ENCODE measurements around the gene APOE.

APOE gene

DNA sequence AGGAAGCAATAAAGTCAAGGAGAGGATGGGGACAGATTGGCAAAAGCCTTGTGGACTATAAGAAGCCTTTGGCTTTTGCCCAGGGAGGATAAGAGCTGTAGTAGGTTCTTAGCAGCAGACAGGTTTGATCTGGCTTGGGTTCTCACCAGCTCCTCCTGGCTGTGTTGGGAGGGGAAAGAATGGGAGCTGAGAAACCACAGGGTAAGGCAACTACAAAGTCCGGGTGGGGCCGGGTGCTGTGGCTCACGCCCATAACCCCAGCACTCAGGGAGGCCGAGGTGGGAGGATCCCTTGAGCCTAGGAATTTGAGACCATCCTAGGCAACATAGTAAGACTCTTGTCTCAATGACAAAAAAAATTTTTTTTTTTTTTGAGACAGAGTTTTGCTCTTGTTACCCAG, 38.9 kb upstream of the APOE start:
- ATAC-seq: no peak
- TF ChIP-seq ZNF8 (CRISPR knock-in tag; IDR thresholded peaks at IDR 0.05) (no peak), BACH2 (CRISPR knock-in tag; IDR thresholded peaks at IDR 0.05; ENCODE audit: borderline replicate concordance) (no peak), CSDC2 (CRISPR knock-in tag; IDR thresholded peaks at IDR 0.05) (no peak), ISL1 (CRISPR knock-in tag; IDR thresholded peaks at IDR 0.05) (no peak), GLIS3 (CRISPR knock-in tag; IDR thresholded peaks at IDR 0.05) (no peak), TOX (CRISPR knock-in tag; IDR thresholded peaks at IDR 0.05; ENCODE audit: borderline replicate concordance) (no peak), ZNF70 (CRISPR knock-in tag; IDR thresholded peaks at IDR 0.05) (no peak), PPARA (CRISPR knock-in tag; IDR thresholded peaks at IDR 0.05; ENCODE audit: borderline replicate concordance) (no peak), ZC3H10 (CRISPR knock-in tag; IDR thresholded peaks at IDR 0.05) (no peak), ZFP30 (CRISPR knock-in tag; IDR thresholded peaks at IDR 0.05) (no peak), SNAI2 (CRISPR knock-in tag; IDR thresholded peaks at IDR 0.05) (no peak), RARB (CRISPR knock-in tag; IDR thresholded peaks at IDR 0.05) (no peak), ARNTL (CRISPR knock-in tag; IDR thresholded peaks at IDR 0.05; ENCODE audit: borderline replicate concordance, low read depth) (no peak), TCF4 (CRISPR knock-in tag; IDR thresholded peaks at IDR 0.05; ENCODE audit: borderline replicate concordance) (no peak), ZNF565 (CRISPR knock-in tag; conservative IDR thresholded peaks at IDR 0.05; ENCODE audit: low read depth) (no peak), ZFP3 (CRISPR knock-in tag; IDR thresholded peaks at IDR 0.05) (no peak), OSR1 (CRISPR knock-in tag; IDR thresholded peaks at IDR 0.05) (no peak)
- TF ChIP-seq, protein P1, sequence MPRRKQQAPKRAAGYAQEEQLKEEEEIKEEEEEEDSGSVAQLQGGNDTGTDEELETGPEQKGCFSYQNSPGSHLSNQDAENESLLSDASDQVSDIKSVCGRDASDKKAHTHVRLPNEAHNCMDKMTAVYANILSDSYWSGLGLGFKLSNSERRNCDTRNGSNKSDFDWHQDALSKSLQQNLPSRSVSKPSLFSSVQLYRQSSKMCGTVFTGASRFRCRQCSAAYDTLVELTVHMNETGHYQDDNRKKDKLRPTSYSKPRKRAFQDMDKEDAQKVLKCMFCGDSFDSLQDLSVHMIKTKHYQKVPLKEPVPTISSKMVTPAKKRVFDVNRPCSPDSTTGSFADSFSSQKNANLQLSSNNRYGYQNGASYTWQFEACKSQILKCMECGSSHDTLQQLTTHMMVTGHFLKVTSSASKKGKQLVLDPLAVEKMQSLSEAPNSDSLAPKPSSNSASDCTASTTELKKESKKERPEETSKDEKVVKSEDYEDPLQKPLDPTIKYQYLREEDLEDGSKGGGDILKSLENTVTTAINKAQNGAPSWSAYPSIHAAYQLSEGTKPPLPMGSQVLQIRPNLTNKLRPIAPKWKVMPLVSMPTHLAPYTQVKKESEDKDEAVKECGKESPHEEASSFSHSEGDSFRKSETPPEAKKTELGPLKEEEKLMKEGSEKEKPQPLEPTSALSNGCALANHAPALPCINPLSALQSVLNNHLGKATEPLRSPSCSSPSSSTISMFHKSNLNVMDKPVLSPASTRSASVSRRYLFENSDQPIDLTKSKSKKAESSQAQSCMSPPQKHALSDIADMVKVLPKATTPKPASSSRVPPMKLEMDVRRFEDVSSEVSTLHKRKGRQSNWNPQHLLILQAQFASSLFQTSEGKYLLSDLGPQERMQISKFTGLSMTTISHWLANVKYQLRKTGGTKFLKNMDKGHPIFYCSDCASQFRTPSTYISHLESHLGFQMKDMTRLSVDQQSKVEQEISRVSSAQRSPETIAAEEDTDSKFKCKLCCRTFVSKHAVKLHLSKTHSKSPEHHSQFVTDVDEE (CRISPR knock-in tag; IDR thresholded peaks at IDR 0.05): no peak
- TF ChIP-seq, protein P2, sequence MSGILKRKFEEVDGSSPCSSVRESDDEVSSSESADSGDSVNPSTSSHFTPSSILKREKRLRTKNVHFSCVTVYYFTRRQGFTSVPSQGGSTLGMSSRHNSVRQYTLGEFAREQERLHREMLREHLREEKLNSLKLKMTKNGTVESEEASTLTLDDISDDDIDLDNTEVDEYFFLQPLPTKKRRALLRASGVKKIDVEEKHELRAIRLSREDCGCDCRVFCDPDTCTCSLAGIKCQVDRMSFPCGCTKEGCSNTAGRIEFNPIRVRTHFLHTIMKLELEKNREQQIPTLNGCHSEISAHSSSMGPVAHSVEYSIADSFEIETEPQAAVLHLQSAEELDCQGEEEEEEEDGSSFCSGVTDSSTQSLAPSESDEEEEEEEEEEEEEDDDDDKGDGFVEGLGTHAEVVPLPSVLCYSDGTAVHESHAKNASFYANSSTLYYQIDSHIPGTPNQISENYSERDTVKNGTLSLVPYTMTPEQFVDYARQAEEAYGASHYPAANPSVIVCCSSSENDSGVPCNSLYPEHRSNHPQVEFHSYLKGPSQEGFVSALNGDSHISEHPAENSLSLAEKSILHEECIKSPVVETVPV (CRISPR knock-in tag; IDR thresholded peaks at IDR 0.05): no peak
- TF ChIP-seq, protein P3, sequence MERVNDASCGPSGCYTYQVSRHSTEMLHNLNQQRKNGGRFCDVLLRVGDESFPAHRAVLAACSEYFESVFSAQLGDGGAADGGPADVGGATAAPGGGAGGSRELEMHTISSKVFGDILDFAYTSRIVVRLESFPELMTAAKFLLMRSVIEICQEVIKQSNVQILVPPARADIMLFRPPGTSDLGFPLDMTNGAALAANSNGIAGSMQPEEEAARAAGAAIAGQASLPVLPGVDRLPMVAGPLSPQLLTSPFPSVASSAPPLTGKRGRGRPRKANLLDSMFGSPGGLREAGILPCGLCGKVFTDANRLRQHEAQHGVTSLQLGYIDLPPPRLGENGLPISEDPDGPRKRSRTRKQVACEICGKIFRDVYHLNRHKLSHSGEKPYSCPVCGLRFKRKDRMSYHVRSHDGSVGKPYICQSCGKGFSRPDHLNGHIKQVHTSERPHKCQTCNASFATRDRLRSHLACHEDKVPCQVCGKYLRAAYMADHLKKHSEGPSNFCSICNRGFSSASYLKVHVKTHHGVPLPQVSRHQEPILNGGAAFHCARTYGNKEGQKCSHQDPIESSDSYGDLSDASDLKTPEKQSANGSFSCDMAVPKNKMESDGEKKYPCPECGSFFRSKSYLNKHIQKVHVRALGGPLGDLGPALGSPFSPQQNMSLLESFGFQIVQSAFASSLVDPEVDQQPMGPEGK (CRISPR knock-in tag; IDR thresholded peaks at IDR 0.05; ENCODE audit: borderline replicate concordance): no peak

DNA sequence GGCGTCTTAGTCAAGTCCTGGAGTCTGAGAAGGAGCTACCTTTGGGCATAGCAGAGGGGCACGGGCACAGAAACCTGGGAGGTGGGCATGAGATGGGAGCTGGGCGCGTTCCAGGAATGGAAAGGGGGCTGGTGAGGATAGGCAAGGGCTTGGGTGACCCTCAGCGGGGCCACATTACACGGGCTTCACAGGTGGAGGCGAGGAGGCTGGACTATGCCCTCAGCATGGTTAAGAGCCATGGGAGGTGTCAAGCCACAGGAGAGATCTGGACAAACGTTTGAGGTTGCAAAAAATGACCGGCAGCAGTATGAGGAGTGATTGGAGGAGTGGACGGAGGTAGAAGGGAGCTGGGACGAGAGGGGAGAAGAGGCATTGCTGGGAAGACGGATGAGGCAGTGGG, 38.0 kb upstream of the APOE start:
- TF ChIP-seq ZC3H10 (CRISPR knock-in tag; IDR thresholded peaks at IDR 0.05) (no peak), OSR1 (CRISPR knock-in tag; IDR thresholded peaks at IDR 0.05) (no peak), ZFP3 (CRISPR knock-in tag; IDR thresholded peaks at IDR 0.05) (no peak), TOX (CRISPR knock-in tag; IDR thresholded peaks at IDR 0.05; ENCODE audit: borderline replicate concordance) (no peak), CSDC2 (CRISPR knock-in tag; IDR thresholded peaks at IDR 0.05) (no peak), ZNF8 (CRISPR knock-in tag; IDR thresholded peaks at IDR 0.05) (no peak), SNAI2 (CRISPR knock-in tag; IDR thresholded peaks at IDR 0.05) (no peak), ESRRG (CRISPR knock-in tag; IDR thresholded peaks at IDR 0.05) (no peak), GLIS3 (CRISPR knock-in tag; IDR thresholded peaks at IDR 0.05) (no peak)
- TF ChIP-seq, protein P4, sequence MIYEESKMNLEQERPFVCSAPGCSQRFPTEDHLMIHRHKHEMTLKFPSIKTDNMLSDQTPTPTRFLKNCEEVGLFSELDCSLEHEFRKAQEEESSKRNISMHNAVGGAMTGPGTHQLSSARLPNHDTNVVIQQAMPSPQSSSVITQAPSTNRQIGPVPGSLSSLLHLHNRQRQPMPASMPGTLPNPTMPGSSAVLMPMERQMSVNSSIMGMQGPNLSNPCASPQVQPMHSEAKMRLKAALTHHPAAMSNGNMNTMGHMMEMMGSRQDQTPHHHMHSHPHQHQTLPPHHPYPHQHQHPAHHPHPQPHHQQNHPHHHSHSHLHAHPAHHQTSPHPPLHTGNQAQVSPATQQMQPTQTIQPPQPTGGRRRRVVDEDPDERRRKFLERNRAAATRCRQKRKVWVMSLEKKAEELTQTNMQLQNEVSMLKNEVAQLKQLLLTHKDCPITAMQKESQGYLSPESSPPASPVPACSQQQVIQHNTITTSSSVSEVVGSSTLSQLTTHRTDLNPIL (CRISPR knock-in tag; IDR thresholded peaks at IDR 0.05; ENCODE audit: low read depth): no peak
- TF ChIP-seq, protein P2 (CRISPR knock-in tag; IDR thresholded peaks at IDR 0.05): no peak
- ATAC-seq: no peak
